K562 (cell line): ENCODE data around the gene RBL1.

Experiments
- EGR1 ChIP-seq: fragments of 450-650 bp; conservative IDR thresholded peaks from 2 replicates; pipeline ENCODE4 v1.6.1; 2017; ENCODE audit warnings: mild to moderate bottlenecking
- EZH2 ChIP-seq: IDR thresholded peaks from 2 replicates; pipeline ENCODE4 v1.6.1; 2012; ENCODE audit warnings: low read depth, mild to moderate bottlenecking, inconsistent platforms, low read length, borderline replicate concordance
- POLR2A ChIP-seq: fragments of 450-650 bp; conservative IDR thresholded peaks from 2 replicates; pipeline ENCODE4 v1.6.1; 2016
- ZSCAN29 ChIP-seq: fragments of 450-650 bp; IDR thresholded peaks from 2 replicates; pipeline ENCODE4 v1.6.1; 2017
- TF ChIP-seq, protein P1 (sequence below): fragments of 200-400 bp; formaldehyde crosslinking; IDR thresholded peaks from 2 replicates; pipeline ENCODE4 v1.6.1; 2017; ENCODE audit warnings: mild to moderate bottlenecking, low read depth, low read length, moderate library complexity
- TF ChIP-seq, protein P2 (sequence below): sonication (generic); formaldehyde crosslinking; IDR thresholded peaks from 2 replicates; pipeline ENCODE4 v1.8.0; 2022; ENCODE audit warnings: mild to moderate bottlenecking, missing genetic modification reagents
- TF ChIP-seq, protein P3 (sequence below), 3 experiments: IDR thresholded peaks in 2 of 3; conservative IDR thresholded peaks in 1 of 3; 2 replicates each; pipeline ENCODE4 v1.5.1; 2011 to 2012; ENCODE audit warnings: low read length in 3 of 3, mild to moderate bottlenecking in 3 of 3, control low read depth in 2 of 3, improper control_type of control experiment in 1 of 3, inconsistent platforms in 1 of 3, low read depth in 1 of 3, mixed read lengths in 1 of 3, moderate library complexity in 1 of 3; ENCODE audit not compliant: insufficient read depth in 2 of 3
- TF ChIP-seq, protein P4 (sequence below): sonication (generic); formaldehyde crosslinking; IDR thresholded peaks from 2 replicates; pipeline ENCODE4 v1.8.0; 2022; ENCODE audit warnings: missing genetic modification reagents, mild to moderate bottlenecking, borderline replicate concordance

DNA sequence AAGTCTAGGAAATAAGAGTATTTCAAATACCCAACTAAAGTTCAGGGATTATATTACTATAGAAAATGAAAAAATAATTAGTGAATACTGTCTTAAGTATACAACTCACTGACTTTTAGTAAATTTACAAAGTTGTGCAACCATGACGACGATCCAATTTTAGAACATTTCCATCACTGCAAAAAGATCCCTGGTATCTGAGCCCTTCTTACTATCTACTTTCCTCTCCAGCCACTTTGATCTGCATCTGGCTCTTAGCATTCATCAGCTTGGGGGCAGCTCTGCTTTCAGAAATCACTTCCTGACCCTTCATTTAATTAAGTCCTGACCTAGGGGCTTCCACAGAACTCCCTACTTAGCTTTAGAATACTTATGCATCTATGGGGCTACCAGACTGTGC, 38.2 kb upstream of the RBL1 start:
- TF ChIP-seq, protein P1, sequence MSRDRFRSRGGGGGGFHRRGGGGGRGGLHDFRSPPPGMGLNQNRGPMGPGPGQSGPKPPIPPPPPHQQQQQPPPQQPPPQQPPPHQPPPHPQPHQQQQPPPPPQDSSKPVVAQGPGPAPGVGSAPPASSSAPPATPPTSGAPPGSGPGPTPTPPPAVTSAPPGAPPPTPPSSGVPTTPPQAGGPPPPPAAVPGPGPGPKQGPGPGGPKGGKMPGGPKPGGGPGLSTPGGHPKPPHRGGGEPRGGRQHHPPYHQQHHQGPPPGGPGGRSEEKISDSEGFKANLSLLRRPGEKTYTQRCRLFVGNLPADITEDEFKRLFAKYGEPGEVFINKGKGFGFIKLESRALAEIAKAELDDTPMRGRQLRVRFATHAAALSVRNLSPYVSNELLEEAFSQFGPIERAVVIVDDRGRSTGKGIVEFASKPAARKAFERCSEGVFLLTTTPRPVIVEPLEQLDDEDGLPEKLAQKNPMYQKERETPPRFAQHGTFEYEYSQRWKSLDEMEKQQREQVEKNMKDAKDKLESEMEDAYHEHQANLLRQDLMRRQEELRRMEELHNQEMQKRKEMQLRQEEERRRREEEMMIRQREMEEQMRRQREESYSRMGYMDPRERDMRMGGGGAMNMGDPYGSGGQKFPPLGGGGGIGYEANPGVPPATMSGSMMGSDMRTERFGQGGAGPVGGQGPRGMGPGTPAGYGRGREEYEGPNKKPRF: no peak
- TF ChIP-seq, protein P2, sequence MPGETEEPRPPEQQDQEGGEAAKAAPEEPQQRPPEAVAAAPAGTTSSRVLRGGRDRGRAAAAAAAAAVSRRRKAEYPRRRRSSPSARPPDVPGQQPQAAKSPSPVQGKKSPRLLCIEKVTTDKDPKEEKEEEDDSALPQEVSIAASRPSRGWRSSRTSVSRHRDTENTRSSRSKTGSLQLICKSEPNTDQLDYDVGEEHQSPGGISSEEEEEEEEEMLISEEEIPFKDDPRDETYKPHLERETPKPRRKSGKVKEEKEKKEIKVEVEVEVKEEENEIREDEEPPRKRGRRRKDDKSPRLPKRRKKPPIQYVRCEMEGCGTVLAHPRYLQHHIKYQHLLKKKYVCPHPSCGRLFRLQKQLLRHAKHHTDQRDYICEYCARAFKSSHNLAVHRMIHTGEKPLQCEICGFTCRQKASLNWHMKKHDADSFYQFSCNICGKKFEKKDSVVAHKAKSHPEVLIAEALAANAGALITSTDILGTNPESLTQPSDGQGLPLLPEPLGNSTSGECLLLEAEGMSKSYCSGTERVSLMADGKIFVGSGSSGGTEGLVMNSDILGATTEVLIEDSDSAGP (CRISPR knock-in tag): no peak
- TF ChIP-seq, protein P3, sequence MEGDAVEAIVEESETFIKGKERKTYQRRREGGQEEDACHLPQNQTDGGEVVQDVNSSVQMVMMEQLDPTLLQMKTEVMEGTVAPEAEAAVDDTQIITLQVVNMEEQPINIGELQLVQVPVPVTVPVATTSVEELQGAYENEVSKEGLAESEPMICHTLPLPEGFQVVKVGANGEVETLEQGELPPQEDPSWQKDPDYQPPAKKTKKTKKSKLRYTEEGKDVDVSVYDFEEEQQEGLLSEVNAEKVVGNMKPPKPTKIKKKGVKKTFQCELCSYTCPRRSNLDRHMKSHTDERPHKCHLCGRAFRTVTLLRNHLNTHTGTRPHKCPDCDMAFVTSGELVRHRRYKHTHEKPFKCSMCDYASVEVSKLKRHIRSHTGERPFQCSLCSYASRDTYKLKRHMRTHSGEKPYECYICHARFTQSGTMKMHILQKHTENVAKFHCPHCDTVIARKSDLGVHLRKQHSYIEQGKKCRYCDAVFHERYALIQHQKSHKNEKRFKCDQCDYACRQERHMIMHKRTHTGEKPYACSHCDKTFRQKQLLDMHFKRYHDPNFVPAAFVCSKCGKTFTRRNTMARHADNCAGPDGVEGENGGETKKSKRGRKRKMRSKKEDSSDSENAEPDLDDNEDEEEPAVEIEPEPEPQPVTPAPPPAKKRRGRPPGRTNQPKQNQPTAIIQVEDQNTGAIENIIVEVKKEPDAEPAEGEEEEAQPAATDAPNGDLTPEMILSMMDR (IDR thresholded peaks at IDR 0.05 in 2 of 3, conservative IDR thresholded peaks at IDR 0.05 in 1 of 3; ENCODE audit: insufficient read depth in 2 of 3, low read depth in 1 of 3, low read length in 3 of 3): no peak
- TF ChIP-seq EGR1 (no peak), EZH2 (no peak), ZSCAN29 (no peak), POLR2A (no peak)
- TF ChIP-seq, protein P4, sequence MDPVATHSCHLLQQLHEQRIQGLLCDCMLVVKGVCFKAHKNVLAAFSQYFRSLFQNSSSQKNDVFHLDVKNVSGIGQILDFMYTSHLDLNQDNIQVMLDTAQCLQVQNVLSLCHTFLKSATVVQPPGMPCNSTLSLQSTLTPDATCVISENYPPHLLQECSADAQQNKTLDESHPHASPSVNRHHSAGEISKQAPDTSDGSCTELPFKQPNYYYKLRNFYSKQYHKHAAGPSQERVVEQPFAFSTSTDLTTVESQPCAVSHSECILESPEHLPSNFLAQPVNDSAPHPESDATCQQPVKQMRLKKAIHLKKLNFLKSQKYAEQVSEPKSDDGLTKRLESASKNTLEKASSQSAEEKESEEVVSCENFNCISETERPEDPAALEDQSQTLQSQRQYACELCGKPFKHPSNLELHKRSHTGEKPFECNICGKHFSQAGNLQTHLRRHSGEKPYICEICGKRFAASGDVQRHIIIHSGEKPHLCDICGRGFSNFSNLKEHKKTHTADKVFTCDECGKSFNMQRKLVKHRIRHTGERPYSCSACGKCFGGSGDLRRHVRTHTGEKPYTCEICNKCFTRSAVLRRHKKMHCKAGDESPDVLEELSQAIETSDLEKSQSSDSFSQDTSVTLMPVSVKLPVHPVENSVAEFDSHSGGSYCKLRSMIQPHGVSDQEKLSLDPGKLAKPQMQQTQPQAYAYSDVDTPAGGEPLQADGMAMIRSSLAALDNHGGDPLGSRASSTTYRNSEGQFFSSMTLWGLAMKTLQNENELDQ (CRISPR knock-in tag): no peak
